ENCODE data around the gene CRYAB. TPM values are rescaled to one million over a fixed set of nuclear protein-coding genes. Genes with fewer than 3 reads are reported as not detected.
"Not testable (repeated sequence)": the region's sequence is repeated elsewhere in the genome, so short reads cannot be mapped to it uniquely, and the experiment has no call there.

CRYAB gene
- total RNA-seq, 1 donor from 2014 or later = 43.2 TPM

GRCh38 chr11:111933176-111933575, 21.6 kb upstream of the CRYAB start:
- not testable (repeated sequence) for DNase-seq

- no peak for DNase-seq
Measured at GRCh38 chr11:111932611-111932950, 21.0 kb upstream of the CRYAB start.

- no peak for DNase-seq
Measured at GRCh38 chr11:111930472-111930871, 18.9 kb upstream of the CRYAB start.

- peak; percentile 95 for DNase-seq
Measured at GRCh38 chr11:111926505-111927391, 15.2 kb upstream of the CRYAB start.

- DNase-seq = no peak
Measured at GRCh38 chr11:111925953-111926352, 14.4 kb upstream of the CRYAB start.

GRCh38 chr11:111923951-111924350, 12.4 kb upstream of the CRYAB start:
- DNase-seq = no peak

- DNase-seq = no peak
Measured at GRCh38 chr11:111923351-111923788, 11.8 kb upstream of the CRYAB start.

- DNase-seq = peak; percentile 24
Measured at GRCh38 chr11:111922803-111923202, 11.2 kb upstream of the CRYAB start.

- DNase-seq = no peak
Measured at GRCh38 chr11:111921541-111922230, 10.1 kb upstream of the CRYAB start.

GRCh38 chr11:111920908-111921307, 9.3 kb upstream of the CRYAB start:
- no peak for DNase-seq

GRCh38 chr11:111918390-111919256, 7.1 kb upstream of the CRYAB start, which contains the start of gene C11orf52:
Gene C11orf52, plus strand, starts transcription at chr11:111918913. Its CDS starts 60 bp downstream, at chr11:111918973.
- peak; percentile 59 for DNase-seq

GRCh38 chr11:111917788-111918187, 6.2 kb upstream of the CRYAB start:
- DNase-seq = no peak

GRCh38 chr11:111917312-111917711, 5.7 kb upstream of the CRYAB start:
- no peak for DNase-seq

- DNase-seq = no peak
Measured at GRCh38 chr11:111916768-111917167, 5.2 kb upstream of the CRYAB start.

GRCh38 chr11:111913997-111914396, 2.4 kb upstream of the CRYAB start:
- DNase-seq = peak; percentile 62

GRCh38 chr11:111913031-111913861, 1.7 kb upstream of the CRYAB start:
- peak; percentile 24 for DNase-seq

- DNase-seq = no peak
Measured at GRCh38 chr11:111912535-111912934, 965 bp upstream of the CRYAB start, which contains the start of gene HSPB2. Gene HSPB2, plus strand, starts transcription at chr11:111912734. Its CDS starts 96 bp downstream, at chr11:111912830.

- no peak for DNase-seq
Measured at GRCh38 chr11:111910676-111911562, 651 bp downstream of the CRYAB start.

GRCh38 chr11:111909378-111909777, 2.2 kb downstream of the CRYAB start:
- no peak for DNase-seq

- no peak for DNase-seq
Measured at GRCh38 chr11:111908639-111909305, 2.8 kb downstream of the CRYAB start.

Data from skin of body (tissue), 2 donors.